ENCODE data around the gene ZNF740. TPM values are rescaled to one million over a fixed set of nuclear protein-coding genes. Genes with fewer than 3 reads are reported as not detected.

Gene ZNF740
- total RNA-seq, 2 experiments from 2014 or later: 31.3 to 35.9 TPM

GRCh38 chr12:53166837-53167236 is 13.7 kb upstream of the ZNF740 start:
- no peak overlapping the region for H3K27ac Mint-ChIP-seq
- intact Hi-C loops (cut with micrococcal nuclease): no loop called here
- H3K27me3 Mint-ChIP-seq: no peaks in the 10 kb centered on the region
- H3K9me3 Mint-ChIP-seq: no peaks in the 10 kb centered on the region
- H3K36me3 Mint-ChIP-seq (ENCODE audit: low read depth): peaks cover 1% of the 10 kb centered on the region
- ChIA-PET CTCF (no interaction called here), POLR2A (interaction anchor here (0.7 kb wide), 1 partner anchor 68 kb away, joined by 3 read pairs; no protein-coding TSS in a partner anchor)
- DNase-seq (no peak), ATAC-seq (no peak)
- H3K4me1 Mint-ChIP-seq (ENCODE audit: low read depth): peaks cover 3% of the 10 kb centered on the region
- TF ChIP-seq, protein P1, sequence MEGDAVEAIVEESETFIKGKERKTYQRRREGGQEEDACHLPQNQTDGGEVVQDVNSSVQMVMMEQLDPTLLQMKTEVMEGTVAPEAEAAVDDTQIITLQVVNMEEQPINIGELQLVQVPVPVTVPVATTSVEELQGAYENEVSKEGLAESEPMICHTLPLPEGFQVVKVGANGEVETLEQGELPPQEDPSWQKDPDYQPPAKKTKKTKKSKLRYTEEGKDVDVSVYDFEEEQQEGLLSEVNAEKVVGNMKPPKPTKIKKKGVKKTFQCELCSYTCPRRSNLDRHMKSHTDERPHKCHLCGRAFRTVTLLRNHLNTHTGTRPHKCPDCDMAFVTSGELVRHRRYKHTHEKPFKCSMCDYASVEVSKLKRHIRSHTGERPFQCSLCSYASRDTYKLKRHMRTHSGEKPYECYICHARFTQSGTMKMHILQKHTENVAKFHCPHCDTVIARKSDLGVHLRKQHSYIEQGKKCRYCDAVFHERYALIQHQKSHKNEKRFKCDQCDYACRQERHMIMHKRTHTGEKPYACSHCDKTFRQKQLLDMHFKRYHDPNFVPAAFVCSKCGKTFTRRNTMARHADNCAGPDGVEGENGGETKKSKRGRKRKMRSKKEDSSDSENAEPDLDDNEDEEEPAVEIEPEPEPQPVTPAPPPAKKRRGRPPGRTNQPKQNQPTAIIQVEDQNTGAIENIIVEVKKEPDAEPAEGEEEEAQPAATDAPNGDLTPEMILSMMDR (IDR thresholded peaks at IDR 0.05): no peak
- H3K4me3 Mint-ChIP-seq: no peak overlapping the region

DNA sequence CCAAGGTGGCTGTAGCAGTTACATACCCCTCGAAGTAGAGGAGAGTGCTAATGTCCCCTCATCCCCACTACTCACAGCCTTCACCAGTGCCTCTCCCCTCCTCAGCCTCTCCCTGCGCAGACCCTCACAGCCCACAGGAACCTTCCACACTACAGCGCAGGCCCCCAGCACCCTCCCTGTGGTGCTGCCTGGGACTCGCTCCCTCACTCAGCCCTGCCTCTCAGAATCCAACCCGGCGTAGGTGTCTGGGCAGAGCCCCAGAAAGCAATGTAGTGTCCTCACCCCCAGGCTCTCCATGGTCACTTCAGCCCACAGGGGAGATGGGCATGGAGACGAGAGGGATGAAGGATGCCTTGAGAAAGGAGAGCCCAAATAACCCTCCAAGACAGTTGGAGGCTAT is 10.9 kb upstream of the ZNF740 start:
- no peak overlapping the region for H3K4me3 Mint-ChIP-seq
- ChIA-PET CTCF (no interaction called here), POLR2A (interaction anchor here (0.9 kb wide), 1 partner anchor 39 kb away, joined by 3 read pairs; no protein-coding TSS in a partner anchor)
- peaks cover 1% of the 10 kb centered on the region for H3K36me3 Mint-ChIP-seq (ENCODE audit: low read depth)
- no peak overlapping the region for H3K27ac Mint-ChIP-seq
- DNase-seq (no peak), ATAC-seq (no peak)
- no peaks in the 10 kb centered on the region for H3K27me3 Mint-ChIP-seq
- TF ChIP-seq, protein P1 (IDR thresholded peaks at IDR 0.05): no peak
- intact Hi-C loops (cut with micrococcal nuclease): no loop called here
- no peaks in the 10 kb centered on the region for H3K9me3 Mint-ChIP-seq
- peaks cover 3% of the 10 kb centered on the region for H3K4me1 Mint-ChIP-seq (ENCODE audit: low read depth)

DNA sequence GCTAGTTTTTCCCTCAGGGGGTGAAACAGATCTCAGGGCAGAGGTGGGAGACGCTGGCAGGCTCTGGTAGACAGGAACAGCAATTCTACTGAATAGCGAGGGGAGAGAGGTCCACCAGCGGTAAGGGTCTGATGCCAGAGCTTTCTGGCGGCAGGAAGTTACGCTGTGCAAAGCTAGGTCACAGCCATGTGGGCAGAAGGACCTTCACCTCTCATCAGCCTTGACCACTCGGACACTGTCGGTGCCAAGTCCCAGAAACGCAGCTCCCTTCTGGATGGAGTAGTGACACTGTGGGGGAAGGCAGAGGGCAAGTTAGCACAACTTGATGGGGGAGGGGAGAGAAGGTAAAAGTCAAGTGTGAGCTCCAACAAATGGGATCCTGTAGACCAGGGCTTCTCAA is 10.3 kb upstream of the ZNF740 start:
- Mint-ChIP-seq H3K27me3 (no peaks in the 10 kb centered on the region), H3K4me3 (no peak overlapping the region), H3K9me3 (no peaks in the 10 kb centered on the region), H3K36me3 (ENCODE audit: low read depth) (peaks cover 1% of the 10 kb centered on the region), H3K27ac (no peak overlapping the region), H3K4me1 (ENCODE audit: low read depth) (peaks cover 3% of the 10 kb centered on the region)
- ChIA-PET CTCF (interaction anchor here (4.1 kb wide), 1 partner anchor 10 kb away, joined by 28 read pairs; no protein-coding TSS in a partner anchor), POLR2A (interaction anchor here (0.9 kb wide), 1 partner anchor 39 kb away, joined by 3 read pairs; no protein-coding TSS in a partner anchor)
- intact Hi-C loops (cut with micrococcal nuclease): no loop called here
- no peak for ATAC-seq
- no peak for DNase-seq
- TF ChIP-seq, protein P1 (IDR thresholded peaks at IDR 0.05): no peak

DNA sequence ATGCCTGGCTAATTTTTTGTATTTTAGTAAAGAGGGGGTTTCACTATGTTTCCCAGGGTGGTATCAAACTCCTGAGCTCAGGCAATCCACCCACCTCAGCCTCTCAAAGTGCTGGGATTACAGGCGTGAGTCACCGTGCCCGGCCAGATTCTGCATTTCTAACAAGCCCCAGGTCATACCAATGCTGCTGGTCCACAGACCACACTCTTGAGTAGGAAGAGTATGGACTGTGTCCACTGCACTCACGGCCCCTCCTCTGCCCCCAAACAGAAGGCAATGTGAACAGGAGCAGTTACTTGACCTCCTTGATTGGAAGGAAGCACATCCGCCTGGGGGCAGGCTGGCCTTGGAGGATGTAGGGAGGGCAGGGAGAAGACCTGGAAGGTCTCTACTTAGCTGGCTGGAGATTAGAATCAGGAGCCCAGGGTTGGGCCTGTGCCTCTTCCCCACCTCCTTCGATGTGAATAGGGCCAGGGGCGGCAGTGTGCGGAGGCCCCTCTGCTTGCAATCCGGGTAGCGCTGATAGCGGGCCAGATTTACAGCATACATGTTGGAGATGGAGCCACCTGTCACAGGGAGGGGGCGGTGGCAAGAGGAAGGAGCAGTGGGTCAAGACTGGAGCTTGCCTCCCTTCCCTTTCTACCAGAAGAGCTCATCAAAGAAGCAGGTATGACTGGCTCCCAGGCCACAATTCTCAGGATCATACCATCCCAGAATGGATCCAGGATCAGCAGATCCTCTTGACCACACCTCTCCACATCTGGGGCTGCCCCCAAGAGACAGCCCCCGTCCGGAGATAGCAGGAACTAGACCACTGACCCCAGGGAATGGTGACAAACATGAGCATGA is 9.4 kb upstream of the ZNF740 start:
- Mint-ChIP-seq H3K4me3 (no peak overlapping the region), H3K9me3 (no peaks in the 10 kb centered on the region), H3K36me3 (ENCODE audit: low read depth) (peaks cover 1% of the 10 kb centered on the region), H3K27me3 (no peaks in the 10 kb centered on the region), H3K27ac (no peak overlapping the region), H3K4me1 (ENCODE audit: low read depth) (peaks cover 6% of the 10 kb centered on the region)
- ChIA-PET POLR2A (interaction anchor here (0.6 to 1.0 kb wide), 2 partner anchors 107 to 151 kb away, joined by 3 read pairs; no protein-coding TSS in a partner anchor), CTCF (interaction anchor here (1.2 to 4.1 kb wide), 2 partner anchors 11 to 105 kb away, joined by 3 to 28 read pairs; no protein-coding TSS in a partner anchor)
- intact Hi-C loops (cut with micrococcal nuclease): no loop called here
- TF ChIP-seq, protein P1 (IDR thresholded peaks at IDR 0.05): no peak
- DNase-seq (no peak), ATAC-seq (no peak)

Measured in activated CD8-positive, alpha-beta T cell treated with anti-CD3 and anti-CD28 coated beads for 36 hours (primary cell).